Measurements from ENCODE around the gene NPHP1. TPM values are rescaled to one million over a fixed set of nuclear protein-coding genes. Genes with fewer than 3 reads are reported as not detected.

The NPHP1 gene
- total RNA-seq, 1 donor from 2014 or later = 3.1 TPM

DNA sequence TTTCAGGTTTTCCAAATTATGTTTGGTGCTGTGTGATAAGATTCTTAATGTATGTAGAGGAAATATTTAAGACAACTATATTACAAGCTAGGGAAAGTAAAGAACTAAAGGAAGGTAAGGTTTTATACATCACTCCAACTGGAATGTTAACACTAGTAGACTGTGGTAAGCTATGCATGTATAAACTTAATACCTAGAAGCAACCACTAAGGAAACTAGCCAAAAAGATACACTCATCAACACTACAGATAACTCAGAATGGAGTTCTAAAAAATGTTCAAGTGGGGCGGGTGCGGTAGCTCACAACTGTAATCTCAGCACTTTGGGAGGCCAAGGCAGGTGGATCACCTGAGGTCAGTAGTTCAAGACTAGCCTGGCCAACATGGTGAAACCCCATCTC lies 51.4 kb downstream of the NPHP1 start:
- TF ChIP-seq, protein P1, sequence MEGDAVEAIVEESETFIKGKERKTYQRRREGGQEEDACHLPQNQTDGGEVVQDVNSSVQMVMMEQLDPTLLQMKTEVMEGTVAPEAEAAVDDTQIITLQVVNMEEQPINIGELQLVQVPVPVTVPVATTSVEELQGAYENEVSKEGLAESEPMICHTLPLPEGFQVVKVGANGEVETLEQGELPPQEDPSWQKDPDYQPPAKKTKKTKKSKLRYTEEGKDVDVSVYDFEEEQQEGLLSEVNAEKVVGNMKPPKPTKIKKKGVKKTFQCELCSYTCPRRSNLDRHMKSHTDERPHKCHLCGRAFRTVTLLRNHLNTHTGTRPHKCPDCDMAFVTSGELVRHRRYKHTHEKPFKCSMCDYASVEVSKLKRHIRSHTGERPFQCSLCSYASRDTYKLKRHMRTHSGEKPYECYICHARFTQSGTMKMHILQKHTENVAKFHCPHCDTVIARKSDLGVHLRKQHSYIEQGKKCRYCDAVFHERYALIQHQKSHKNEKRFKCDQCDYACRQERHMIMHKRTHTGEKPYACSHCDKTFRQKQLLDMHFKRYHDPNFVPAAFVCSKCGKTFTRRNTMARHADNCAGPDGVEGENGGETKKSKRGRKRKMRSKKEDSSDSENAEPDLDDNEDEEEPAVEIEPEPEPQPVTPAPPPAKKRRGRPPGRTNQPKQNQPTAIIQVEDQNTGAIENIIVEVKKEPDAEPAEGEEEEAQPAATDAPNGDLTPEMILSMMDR (conservative IDR thresholded peaks at IDR 0.05; ENCODE audit: low read depth, low read length) = no peak
- no peak overlapping the region for H3K4me3 ChIP-seq (ENCODE audit: low read depth, low read length)
- no peak for DNase-seq (ENCODE audit: low read depth)

DNA sequence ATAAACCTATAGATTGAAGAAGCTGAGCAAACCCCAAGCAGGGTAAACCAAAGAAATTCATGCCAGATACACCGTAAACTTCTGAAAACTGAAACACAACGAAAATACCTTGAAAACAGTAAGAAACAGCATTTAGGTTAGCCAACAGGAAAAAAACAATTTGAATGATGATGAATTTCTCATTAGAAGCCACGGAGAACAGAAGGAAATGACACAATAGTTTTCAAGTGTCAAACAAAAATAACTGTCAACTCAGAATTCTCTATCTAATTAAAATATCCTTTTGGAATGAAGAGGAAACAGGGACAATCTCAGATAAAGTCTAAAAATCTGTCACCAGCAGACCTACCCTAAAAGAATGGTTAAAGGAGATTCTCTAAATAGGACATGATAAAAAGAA lies 51.9 kb downstream of the NPHP1 start:
- H3K4me3 ChIP-seq (ENCODE audit: low read depth, low read length) = no peak overlapping the region
- no peak for DNase-seq (ENCODE audit: low read depth)
- TF ChIP-seq, protein P1 (conservative IDR thresholded peaks at IDR 0.05; ENCODE audit: low read depth, low read length) = no peak

DNA sequence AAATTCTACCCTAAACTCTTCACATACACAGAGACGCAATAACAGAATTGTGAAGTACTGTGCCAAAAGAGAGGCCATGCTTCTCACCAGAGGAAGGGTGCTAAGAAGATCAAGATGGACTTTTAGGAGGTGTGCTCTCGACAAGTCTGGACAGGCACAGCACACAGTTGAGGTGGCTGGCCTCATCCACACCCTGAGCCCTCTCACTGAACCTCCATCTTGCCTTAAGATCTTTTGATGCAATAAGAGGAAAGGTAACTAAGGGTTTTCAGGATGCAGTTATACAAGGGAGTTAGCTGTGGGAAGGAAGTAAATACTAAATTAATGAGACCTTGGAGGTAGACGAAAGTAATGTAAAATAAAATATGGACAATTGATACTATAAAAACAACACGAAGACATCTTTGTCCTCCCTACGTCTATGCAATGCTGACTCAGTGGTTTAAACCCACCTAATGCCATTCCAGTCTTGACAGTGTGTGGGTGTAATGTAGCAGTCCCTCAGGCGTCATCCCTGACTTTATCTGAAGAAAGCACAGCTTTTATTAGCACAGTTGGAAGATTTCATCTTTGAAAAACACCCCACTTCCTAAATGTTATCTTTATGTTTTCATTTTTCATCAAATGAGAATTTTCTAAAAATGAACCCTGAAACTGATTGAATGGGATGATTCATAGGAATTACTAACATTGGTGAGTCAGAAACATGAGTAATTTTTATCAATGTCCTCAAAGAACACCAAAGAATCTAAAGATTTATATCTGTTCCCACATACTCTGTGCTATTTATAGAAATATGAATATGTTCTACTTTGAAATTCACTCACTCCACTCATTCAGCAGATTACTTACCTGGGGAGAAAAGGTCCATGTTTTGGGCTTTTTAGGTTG lies 55.2 kb downstream of the NPHP1 start:
- H3K4me3 ChIP-seq (ENCODE audit: low read depth, low read length) = no peak overlapping the region
- no peak for DNase-seq (ENCODE audit: low read depth)

DNA sequence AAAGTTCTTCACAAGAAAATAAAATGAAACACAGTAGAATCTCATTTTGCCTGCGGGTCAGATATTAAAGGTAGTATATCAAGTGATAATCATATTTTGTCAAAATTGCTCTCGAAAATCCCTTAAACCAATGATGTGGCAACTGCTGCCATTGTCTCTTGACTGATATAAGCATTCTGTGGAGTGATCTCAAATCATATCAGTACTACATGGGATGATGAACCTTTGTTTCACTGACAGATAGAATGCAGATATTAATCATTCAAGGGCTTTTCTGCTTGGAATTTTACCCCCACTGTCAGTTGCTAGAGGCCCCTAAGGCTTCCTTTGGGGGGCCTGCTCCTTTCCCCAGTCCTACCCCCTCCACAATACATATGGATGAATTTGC lies 57.9 kb downstream of the NPHP1 start:
- H3K4me3 ChIP-seq (ENCODE audit: low read depth, low read length) = no peak overlapping the region
- DNase-seq (ENCODE audit: low read depth) = no peak
- TF ChIP-seq, protein P1 (conservative IDR thresholded peaks at IDR 0.05; ENCODE audit: low read depth, low read length) = no peak

More for the DNA sequence above, 55.2 kb downstream of the NPHP1 start:
- TF ChIP-seq, protein P1 (conservative IDR thresholded peaks at IDR 0.05; ENCODE audit: low read depth, low read length) = no peak

DNA sequence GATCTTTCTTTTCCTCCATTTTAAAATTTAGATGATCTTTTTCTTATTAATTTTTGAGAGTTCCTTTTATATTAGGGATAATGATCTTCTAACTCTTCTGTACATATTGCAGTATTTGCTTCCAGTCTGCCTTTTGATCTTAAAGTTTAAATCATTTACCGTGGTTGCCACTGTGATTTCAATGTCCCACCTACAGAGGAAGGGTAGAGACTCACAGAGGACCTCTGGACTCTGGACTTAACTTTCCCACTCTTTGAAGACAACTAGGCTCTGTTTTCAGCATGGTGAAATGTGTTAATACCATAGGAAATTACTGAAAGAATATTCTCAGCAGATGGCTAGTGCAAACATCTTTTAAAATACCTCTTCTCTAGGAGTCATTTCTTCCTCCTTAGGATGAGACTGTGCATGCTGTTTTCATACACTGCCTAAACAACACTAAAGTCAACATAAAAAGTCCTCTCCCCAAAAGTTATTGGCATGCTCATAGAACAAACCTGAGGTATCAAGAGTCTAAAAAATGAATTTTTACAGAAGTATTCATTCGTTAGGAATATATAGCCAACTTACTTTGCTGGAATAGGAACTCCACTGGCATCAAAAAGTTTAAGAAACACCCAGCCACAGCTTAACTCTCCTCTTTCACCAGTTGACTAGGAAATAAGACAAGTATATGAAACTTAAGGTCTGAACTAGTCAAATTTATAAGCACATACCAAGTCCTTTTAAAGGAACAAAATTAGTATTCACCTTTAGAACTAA lies 58.4 kb downstream of the NPHP1 start:
- no peak for DNase-seq (ENCODE audit: low read depth)
- H3K4me3 ChIP-seq (ENCODE audit: low read depth, low read length) = no peak overlapping the region
- TF ChIP-seq, protein P1 (conservative IDR thresholded peaks at IDR 0.05; ENCODE audit: low read depth, low read length) = no peak

DNA sequence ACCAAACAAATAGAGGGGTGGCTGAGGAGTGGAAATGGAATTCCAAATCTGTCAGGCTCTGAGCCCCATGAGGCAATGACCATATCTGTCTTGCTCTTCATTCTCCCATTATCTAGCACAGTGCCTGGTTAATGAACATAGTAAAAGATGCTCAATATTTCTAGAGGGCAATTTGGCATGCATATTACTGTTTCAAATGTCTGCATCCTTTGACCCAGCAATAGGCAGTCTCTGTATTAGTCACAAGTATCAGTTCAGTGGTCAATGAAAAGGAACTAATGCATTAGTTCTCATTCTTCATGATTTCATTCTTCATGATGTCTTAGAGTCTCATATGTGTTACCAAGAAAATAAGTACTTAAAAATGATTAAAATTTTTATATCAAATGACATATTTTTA lies 60.8 kb downstream of the NPHP1 start:
- TF ChIP-seq, protein P1 (conservative IDR thresholded peaks at IDR 0.05; ENCODE audit: low read depth, low read length) = no peak

More for the DNA sequence above, 60.8 kb downstream of the NPHP1 start:
- DNase-seq (ENCODE audit: low read depth) = no peak
- H3K4me3 ChIP-seq (ENCODE audit: low read depth, low read length) = no peak overlapping the region

Measured in epithelial cell of proximal tubule (primary cell).